WTC11 (cell line): ENCODE data around the gene SRCIN1. TPM values are rescaled to one million over a fixed set of nuclear protein-coding genes. Genes with fewer than 3 reads are reported as not detected.

ENCODE experiments used
- ATAC-seq: fragments of 200-7000 bp; cut with Tn5 transposase; 2 replicates; pipeline ENCODE4 v1.10.0; 2021; ENCODE audit warnings: mild to moderate bottlenecking, moderate library complexity
- CTCF ChIA-PET: fragments of 300-600 bp; sonication (Branson Sonifier 250); formaldehyde crosslinking; loops from one replicate; lab custom pipeline; 2021; ENCODE audit warnings: antibody characterized with exemption; lab: Charles Lee
- POLR2A ChIA-PET: fragments of 350-600 bp; sonication (Branson Sonifier 250); formaldehyde crosslinking; loops from one replicate; lab custom pipeline; 2021; ENCODE audit warnings: antibody characterized with exemption; lab: Charles Lee
- DNase-seq: peaks from one replicate; pipeline ENCODE4 v3.0.0; 2021; ENCODE audit warnings: low spot score
- H3K27ac Mint-ChIP-seq: 2 replicates; pipeline ENCODE4 v1.8.0; 2021; ENCODE audit warnings: mixed read lengths
- H3K27me3 Mint-ChIP-seq: 2 replicates; pipeline ENCODE4 v1.8.0; 2021; ENCODE audit warnings: low read depth, mild to moderate bottlenecking, moderate library complexity, mixed read lengths
- H3K36me3 Mint-ChIP-seq: 2 replicates; pipeline ENCODE4 v1.8.0; 2021; ENCODE audit warnings: mixed read lengths
- H3K4me1 Mint-ChIP-seq: 2 replicates; pipeline ENCODE4 v1.8.0; 2022; ENCODE audit warnings: mixed read lengths
- H3K4me3 Mint-ChIP-seq: 2 replicates; pipeline ENCODE4 v1.8.0; 2021; ENCODE audit warnings: mild to moderate bottlenecking, moderate library complexity, mixed read lengths
- H3K9me3 Mint-ChIP-seq: 2 replicates; pipeline ENCODE4 v1.8.0; 2021; ENCODE audit warnings: mixed read lengths
- ETV6 ChIP-seq: sonication (generic); formaldehyde crosslinking; IDR thresholded peaks from 2 replicates; pipeline ENCODE4 v1.8.1; 2022; ENCODE audit warnings: mild to moderate bottlenecking, missing genetic modification reagents
- FOXP4 ChIP-seq: sonication (generic); formaldehyde crosslinking; IDR thresholded peaks from 2 replicates; pipeline ENCODE4 v1.8.0; 2022; ENCODE audit warnings: mild to moderate bottlenecking, missing genetic modification reagents
- GABPB1 ChIP-seq: sonication (generic); formaldehyde crosslinking; IDR thresholded peaks from 2 replicates; pipeline ENCODE4 v1.8.1; 2023; ENCODE audit warnings: mild to moderate bottlenecking, missing genetic modification reagents
- GTF2I ChIP-seq: fragments of 250-450 bp; sonication (Bioruptor Pico); conservative IDR thresholded peaks from 2 replicates; pipeline ENCODE4 v1.4.0; 2021; ENCODE audit warnings: mild to moderate bottlenecking
- KAT7 ChIP-seq: sonication (generic); formaldehyde crosslinking; IDR thresholded peaks from 2 replicates; pipeline ENCODE4 v1.8.1; 2023; ENCODE audit warnings: missing genetic modification reagents, mild to moderate bottlenecking, borderline replicate concordance
- MLX ChIP-seq: sonication (generic); formaldehyde crosslinking; IDR thresholded peaks from 2 replicates; pipeline ENCODE4 v1.8.1; 2023; ENCODE audit warnings: mild to moderate bottlenecking, missing genetic modification reagents, moderate library complexity
- MXD4 ChIP-seq: fragments of 250-450 bp; sonication (Bioruptor Pico); IDR thresholded peaks from 2 replicates; pipeline ENCODE4 v1.8.0; 2021; ENCODE audit warnings: mild to moderate bottlenecking, moderate library complexity, borderline replicate concordance
- NFE2L1 ChIP-seq: sonication (generic); formaldehyde crosslinking; IDR thresholded peaks from 2 replicates; pipeline ENCODE4 v1.8.1; 2023; ENCODE audit warnings: missing genetic modification reagents
- PRDM15 ChIP-seq: sonication (generic); formaldehyde crosslinking; IDR thresholded peaks from 2 replicates; pipeline ENCODE4 v1.8.0; 2022; ENCODE audit warnings: missing genetic modification reagents
- SP1 ChIP-seq: sonication (generic); formaldehyde crosslinking; conservative IDR thresholded peaks from 2 replicates; pipeline ENCODE4 v1.8.1; 2022; ENCODE audit warnings: missing genetic modification reagents
- TEAD1 ChIP-seq: sonication (generic); formaldehyde crosslinking; IDR thresholded peaks from 2 replicates; pipeline ENCODE4 v1.8.0; 2022; ENCODE audit warnings: mild to moderate bottlenecking, missing genetic modification reagents
- TP53 ChIP-seq: sonication (generic); formaldehyde crosslinking; IDR thresholded peaks from 2 replicates; pipeline ENCODE4 v1.8.1; 2023; ENCODE audit warnings: mild to moderate bottlenecking, missing genetic modification reagents
- ZBTB21 ChIP-seq: sonication (generic); formaldehyde crosslinking; IDR thresholded peaks from 2 replicates; pipeline ENCODE4 v1.8.1; 2023; ENCODE audit warnings: mild to moderate bottlenecking, missing genetic modification reagents, borderline replicate concordance
- ZNF121 ChIP-seq: sonication (generic); formaldehyde crosslinking; IDR thresholded peaks from 2 replicates; pipeline ENCODE4 v1.8.0; 2023; ENCODE audit warnings: missing genetic modification reagents
- ZNF281 ChIP-seq: sonication (generic); formaldehyde crosslinking; IDR thresholded peaks from 2 replicates; pipeline ENCODE4 v1.8.0; 2023; ENCODE audit warnings: mild to moderate bottlenecking, missing genetic modification reagents
- total RNA-seq: library from RNA; stranded (reverse); gene quantifications from 3 replicates; pipeline ENCODE4 v1.2.3, GENCODE V29; 2021
- TF ChIP-seq, protein P1 (sequence below): sonication (generic); formaldehyde crosslinking; IDR thresholded peaks from 2 replicates; pipeline ENCODE4 v1.8.0; 2022; ENCODE audit warnings: mild to moderate bottlenecking, missing genetic modification reagents
- TF ChIP-seq, protein P2 (sequence below): sonication (generic); formaldehyde crosslinking; IDR thresholded peaks from 2 replicates; pipeline ENCODE4 v1.8.1; 2022; ENCODE audit warnings: mild to moderate bottlenecking, moderate library complexity, missing genetic modification reagents
- TF ChIP-seq, protein P3 (sequence below): sonication (generic); formaldehyde crosslinking; IDR thresholded peaks from 2 replicates; pipeline ENCODE4 v1.8.1; 2023; ENCODE audit warnings: mild to moderate bottlenecking, missing genetic modification reagents, moderate library complexity
- TF ChIP-seq, protein P4 (sequence below): sonication (generic); formaldehyde crosslinking; IDR thresholded peaks from 2 replicates; pipeline ENCODE4 v1.8.1; 2023; ENCODE audit warnings: mild to moderate bottlenecking, moderate library complexity, missing genetic modification reagents
- TF ChIP-seq, protein P5 (sequence below): fragments of 250-450 bp; sonication (Bioruptor Pico); conservative IDR thresholded peaks from 2 replicates; pipeline ENCODE4 v1.9.0; 2021; ENCODE audit warnings: mild to moderate bottlenecking

SRCIN1 gene
- total RNA-seq, 1 experiment from 2014 or later, result 17.3 TPM

GRCh38 chr17:38559051-38559879 is 46.5 kb downstream of the SRCIN1 start:
- Mint-ChIP-seq H3K9me3 (no peaks in the 10 kb centered on the region), H3K4me1 (peaks cover 39% of the 10 kb centered on the region), H3K4me3 (peak overlapping the region; percentile 90), H3K27me3 (peaks cover 70% of the 10 kb centered on the region), H3K27ac (no peak overlapping the region), H3K36me3 (no peaks in the 10 kb centered on the region)
- ChIA-PET CTCF (interaction anchor here (0.5 to 10.6 kb wide), 38 partner anchors 9 to 615 kb away, joined by 3 to 501 read pairs (median 9); partner anchors contain the start of genes CISD3 and SRCIN1), POLR2A (interaction anchor here (0.6 to 2.3 kb wide), 15 partner anchors 10 to 309 kb away, joined by 3 to 10 read pairs (median 3); no protein-coding TSS in a partner anchor)
- ATAC-seq (peak; percentile 40), DNase-seq (peak; percentile 98)
- TF ChIP-seq NFE2L1 (CRISPR knock-in tag) (0 out of 2 replicates have a peak, but pooled peaks have one; percentile 61), KAT7 (CRISPR knock-in tag) (no peak), TP53 (CRISPR knock-in tag) (0 out of 2 replicates have a peak, but pooled peaks have one; percentile 38), MXD4 (CRISPR knock-in tag) (no peak), MLX (CRISPR knock-in tag) (no peak), GABPB1 (CRISPR knock-in tag) (peak; percentile 65; the same call in 1 of the 2 replicates), TEAD1 (CRISPR knock-in tag) (0 out of 2 replicates have a peak, but pooled peaks have one; percentile 19), FOXP4 (CRISPR knock-in tag) (no peak), PRDM15 (CRISPR knock-in tag) (peak; percentile 7; the same call in 1 of the 2 replicates), ZNF121 (no peak), GTF2I (no peak), ETV6 (peak; percentile 44), SP1 (CRISPR knock-in tag) (peak; percentile 69), ZNF281 (CRISPR knock-in tag) (peak; percentile 33; the same call in 1 of the 2 replicates), ZBTB21 (CRISPR knock-in tag) (0 out of 2 replicates have a peak, but pooled peaks have one; percentile 19)
- TF ChIP-seq, protein P1, sequence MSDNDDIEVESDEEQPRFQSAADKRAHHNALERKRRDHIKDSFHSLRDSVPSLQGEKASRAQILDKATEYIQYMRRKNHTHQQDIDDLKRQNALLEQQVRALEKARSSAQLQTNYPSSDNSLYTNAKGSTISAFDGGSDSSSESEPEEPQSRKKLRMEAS (CRISPR knock-in tag), result peak; percentile 48; the same call in 1 of the 2 replicates
- TF ChIP-seq, protein P2, sequence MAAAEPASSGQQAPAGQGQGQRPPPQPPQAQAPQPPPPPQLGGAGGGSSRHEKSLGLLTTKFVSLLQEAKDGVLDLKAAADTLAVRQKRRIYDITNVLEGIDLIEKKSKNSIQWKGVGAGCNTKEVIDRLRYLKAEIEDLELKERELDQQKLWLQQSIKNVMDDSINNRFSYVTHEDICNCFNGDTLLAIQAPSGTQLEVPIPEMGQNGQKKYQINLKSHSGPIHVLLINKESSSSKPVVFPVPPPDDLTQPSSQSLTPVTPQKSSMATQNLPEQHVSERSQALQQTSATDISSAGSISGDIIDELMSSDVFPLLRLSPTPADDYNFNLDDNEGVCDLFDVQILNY, result peak; percentile 38; the same call in 1 of the 2 replicates
- TF ChIP-seq, protein P3, sequence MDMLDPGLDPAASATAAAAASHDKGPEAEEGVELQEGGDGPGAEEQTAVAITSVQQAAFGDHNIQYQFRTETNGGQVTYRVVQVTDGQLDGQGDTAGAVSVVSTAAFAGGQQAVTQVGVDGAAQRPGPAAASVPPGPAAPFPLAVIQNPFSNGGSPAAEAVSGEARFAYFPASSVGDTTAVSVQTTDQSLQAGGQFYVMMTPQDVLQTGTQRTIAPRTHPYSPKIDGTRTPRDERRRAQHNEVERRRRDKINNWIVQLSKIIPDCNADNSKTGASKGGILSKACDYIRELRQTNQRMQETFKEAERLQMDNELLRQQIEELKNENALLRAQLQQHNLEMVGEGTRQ (CRISPR knock-in tag), result no peak
- TF ChIP-seq, protein P4, sequence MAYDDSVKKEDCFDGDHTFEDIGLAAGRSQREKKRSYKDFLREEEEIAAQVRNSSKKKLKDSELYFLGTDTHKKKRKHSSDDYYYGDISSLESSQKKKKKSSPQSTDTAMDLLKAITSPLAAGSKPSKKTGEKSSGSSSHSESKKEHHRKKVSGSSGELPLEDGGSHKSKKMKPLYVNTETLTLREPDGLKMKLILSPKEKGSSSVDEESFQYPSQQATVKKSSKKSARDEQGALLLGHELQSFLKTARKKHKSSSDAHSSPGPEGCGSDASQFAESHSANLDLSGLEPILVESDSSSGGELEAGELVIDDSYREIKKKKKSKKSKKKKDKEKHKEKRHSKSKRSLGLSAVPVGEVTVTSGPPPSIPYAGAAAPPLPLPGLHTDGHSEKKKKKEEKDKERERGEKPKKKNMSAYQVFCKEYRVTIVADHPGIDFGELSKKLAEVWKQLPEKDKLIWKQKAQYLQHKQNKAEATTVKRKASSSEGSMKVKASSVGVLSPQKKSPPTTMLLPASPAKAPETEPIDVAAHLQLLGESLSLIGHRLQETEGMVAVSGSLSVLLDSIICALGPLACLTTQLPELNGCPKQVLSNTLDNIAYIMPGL (CRISPR knock-in tag), result 0 out of 2 replicates have a peak, but pooled peaks have one; percentile 46
- TF ChIP-seq, protein P5, sequence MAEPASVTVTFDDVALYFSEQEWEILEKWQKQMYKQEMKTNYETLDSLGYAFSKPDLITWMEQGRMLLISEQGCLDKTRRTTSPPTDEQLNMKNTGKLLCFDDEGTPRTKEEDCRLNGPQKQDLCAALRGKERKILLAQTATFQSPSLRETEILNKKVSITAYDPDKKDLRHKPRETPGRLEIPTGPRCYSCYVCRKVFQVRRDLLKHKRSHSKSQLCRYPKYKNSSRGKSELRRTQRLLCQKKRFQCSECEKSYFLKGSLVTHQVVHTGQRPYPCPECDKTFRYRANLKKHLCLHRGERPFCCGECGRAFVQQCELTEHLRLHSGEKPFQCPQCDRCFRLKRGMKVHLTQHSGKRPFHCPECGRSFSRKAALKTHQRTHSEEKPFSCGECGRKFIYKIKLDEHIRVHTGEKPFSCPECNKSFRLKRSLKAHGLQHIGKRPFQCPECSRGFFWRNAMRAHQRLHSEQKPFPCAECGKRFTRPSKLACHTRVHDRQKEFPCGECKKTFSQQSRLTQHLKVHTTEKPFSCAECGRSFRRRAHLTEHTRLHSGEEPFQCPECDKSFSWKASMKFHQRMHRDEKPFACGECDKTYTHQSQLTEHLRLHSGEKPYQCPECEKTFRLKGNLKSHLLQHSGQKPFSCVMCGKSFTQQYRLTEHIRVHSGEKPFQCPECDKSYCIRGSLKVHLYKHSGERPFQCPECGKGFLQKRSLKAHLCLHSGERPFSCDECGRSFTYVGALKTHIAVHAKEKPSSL (CRISPR knock-in tag), result no peak
